Stimulated activated CD8-positive, alpha-beta memory T cell treated with anti-CD3 and anti-CD28 coated beads, Interleukin-4, amount 100 ng/mL, for 4 hours (primary cell): ENCODE data around the gene PRKN.
"Not testable (repeated sequence)": the region's sequence is repeated elsewhere in the genome, so short reads cannot be mapped to it uniquely, and the experiment has no call there.

Experiments
- DNase-seq, 2 donors: peaks; one replicate each; pipeline ENCODE4 v3.0.0-alpha.2; 2020; ENCODE audit warnings: low read depth in 2 of 2, low spot score in 1 of 2

PRKN gene

DNA sequence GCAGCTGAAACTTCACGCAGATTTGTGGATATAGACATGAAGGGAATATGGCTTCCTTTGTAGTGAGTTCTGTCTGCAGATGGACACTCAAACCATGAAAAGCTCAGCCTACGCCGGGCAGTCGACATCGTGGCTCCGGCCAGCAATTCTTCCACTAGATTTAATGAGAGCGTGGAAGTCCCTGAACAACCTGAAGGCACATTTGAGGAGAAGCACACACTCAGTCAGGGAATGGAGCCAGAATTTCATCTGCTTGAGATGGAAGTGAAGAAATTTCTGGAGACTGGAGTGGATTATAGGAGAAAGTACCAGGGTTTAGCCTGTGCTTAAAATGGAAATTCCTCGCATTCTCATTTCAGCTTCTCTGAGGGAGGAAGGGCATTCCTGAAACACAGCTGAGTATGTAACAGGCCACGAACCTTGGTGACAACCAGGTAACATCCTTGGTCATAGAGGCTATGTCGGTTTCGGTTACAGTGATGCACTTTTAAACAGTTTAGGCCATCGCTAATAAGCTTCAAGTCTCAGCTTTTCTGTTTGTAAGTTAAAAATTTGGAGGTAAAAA lies 1373.2 kb downstream of the PRKN start:
- no peak for DNase-seq

DNA sequence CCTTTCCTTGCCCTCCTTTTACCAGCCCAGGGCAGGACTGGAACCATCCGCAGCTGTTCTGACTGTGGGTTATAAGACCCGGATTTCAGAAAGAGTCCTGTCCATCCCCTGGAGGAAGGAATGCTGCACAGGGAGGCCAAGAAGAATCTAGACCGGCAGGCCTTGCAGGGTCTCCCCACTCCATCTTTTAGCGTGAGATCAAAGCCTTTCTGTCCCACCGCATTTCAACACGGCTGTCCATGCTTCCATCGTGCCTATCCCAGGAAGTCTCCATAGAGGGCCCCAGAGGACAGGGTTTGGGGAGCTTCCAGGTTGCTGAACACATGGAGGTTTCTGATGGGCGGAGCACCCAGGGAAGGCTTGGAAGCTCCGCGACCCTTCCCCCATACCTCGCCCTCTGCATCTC lies 1374.4 kb downstream of the PRKN start:
- DNase-seq = no peak

DNA sequence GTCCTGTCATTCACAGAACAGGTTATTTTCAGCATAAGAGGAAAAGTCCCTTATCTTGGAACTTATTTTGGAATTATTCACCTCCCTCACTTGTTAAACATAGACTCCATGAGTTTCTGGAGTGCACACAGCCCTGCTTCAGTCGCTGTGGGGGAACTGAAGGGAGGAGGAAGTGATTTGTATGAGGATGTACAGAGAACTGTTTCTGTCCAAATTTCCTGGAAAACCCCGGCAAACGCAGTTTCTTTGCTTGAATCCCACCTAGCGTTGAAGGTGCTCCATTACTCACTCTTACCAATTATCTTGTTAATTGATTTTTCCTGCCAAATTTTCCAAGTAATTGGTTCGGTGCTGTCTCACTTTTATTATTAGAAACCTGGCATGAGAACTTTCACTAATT lies 1375.7 kb downstream of the PRKN start:
- no peak for DNase-seq

DNA sequence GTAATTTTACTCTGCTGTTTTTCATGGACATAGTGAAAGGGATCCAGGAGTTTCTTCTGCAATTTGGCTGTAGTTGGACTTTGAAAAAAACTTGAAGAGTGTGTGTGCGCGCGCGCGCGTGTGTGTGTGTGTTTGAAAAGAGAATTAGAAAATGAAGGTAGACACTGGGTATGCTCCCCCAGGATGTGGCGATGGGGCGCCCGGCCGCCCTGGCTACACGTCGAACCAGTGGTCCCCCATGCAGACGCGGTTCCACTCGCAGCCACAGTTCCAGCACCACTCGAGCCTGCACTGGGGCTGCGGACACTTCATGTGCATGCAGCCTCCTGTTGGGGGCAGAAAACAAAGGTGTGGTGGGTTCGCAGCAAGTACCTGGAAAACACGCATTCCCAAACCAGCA lies 1377.7 kb downstream of the PRKN start:
- no peak for DNase-seq

DNA sequence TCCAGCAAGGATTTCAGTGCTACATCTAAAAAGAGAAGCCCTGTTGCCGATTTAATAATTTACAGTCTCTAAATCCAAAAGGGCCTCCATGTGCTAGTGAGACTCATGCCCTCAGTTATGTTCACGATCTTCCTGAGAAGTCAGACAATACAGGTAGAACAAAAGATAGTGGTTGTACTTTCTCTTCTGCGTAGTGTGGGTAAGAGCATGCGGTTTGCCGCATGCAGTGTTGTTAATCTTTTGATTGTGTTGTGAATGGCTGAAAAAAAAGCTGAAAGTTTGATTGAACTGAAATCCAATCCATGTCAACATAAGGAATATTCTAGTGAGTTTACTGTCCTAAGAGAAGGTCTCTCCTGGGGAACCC lies 1379.0 kb downstream of the PRKN start:
- no peak for DNase-seq

DNA sequence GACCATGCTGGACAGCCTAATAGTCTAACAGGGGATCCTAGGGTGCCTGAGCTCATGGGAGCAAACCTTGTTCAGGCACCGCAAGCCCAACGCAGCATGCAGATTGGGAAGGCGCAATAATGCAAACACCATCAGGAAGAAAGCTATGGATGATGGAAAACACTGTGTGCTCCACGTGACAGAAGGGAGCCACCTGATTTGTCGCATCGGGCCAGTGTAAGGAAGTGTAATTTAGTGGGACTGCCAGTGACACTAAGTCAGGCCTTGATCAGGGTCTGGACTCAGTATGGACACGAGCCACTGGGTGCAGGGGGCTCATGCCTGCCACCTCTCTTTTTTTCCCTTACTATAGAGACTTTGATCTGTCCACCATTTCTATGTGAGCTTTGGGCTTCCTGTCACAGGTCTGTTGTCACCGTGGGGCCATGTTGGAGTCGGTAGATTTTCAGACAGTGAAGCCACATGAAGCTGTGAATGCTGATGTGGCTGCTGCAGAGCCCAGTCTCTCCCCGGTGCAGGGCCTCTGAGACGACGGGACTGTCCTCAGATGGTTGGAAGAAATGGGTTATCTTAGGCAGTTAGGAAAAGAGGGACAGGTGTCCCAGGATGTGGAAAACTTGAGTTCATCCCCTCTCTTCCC lies 1379.5 kb downstream of the PRKN start:
- DNase-seq = no peak

DNA sequence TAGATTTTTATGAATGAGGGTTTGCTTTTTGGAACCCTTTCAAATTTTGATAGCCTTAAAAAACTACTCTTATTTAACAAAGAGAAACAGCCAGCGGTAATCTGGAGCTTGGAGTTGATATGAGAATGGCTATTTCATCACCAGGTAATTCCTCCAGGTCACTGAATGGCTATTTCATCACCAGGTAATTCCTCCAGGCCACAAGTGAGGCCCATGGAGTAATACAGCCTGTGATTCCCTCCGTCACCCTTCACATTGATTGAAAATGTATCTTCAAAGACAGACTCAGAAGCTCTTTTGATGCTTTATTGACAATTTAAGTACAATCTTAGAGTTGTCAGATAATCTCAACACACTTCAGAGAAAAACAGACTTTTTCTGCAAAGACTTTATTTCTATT lies 1380.4 kb downstream of the PRKN start:
- DNase-seq = no peak

DNA sequence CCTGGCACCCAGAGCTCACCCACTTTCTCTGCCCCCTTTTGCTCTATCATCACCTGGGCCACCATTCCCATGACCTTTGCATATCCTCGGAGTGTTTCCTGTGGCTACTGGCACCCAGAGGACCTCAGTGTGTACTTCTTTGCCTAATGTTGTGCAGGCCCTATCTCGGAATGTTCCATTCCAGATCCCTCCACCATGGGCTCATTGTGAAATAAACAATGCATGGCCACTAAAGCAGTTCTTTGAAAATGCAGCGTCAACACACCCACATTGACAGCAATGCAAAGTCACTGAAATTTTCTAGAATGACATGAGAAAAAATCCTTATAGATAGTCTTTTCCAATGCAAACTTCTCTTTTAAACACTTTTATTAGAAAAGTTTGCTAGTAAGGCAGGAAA lies 1380.8 kb downstream of the PRKN start:
- DNase-seq = no peak

DNA sequence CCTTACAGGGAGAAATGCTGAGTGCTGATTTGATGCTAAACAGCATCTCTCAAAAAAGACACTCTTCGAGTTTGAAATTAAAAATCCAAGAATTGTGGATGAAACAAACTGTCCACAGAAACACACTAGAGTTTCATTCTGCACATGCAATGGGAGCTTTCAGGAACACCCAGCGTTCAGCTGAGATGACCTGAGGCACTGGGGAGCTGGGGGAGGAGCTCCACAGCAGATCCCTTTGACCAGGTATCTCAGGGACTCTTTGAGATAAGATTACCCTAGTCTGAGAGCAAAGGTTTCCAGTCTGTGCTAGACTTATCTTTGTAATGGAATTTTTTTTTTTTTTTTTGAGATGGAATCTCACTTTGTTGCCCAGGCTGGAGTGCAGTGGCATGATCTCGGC lies 1382.9 kb downstream of the PRKN start:
- no peak for DNase-seq

DNA sequence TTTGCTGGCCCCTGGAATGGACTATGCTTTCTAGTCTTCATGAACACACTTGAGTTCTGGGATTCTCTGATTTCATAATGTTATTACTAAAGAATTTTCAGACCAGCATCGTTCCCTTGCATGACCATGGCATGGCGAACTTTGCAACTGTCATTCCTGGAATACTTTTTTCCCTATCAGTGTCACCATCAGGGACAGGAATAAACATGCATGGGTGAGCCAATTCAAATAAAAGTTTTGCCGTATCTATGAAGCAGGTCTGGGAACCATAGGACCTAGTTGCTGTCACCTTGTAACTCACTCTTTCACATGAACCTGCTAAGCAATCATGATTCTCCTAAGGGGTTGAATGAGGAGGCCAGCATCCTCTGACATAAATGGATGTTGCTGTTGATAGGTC lies 1385.5 kb downstream of the PRKN start:
- no peak for DNase-seq

DNA sequence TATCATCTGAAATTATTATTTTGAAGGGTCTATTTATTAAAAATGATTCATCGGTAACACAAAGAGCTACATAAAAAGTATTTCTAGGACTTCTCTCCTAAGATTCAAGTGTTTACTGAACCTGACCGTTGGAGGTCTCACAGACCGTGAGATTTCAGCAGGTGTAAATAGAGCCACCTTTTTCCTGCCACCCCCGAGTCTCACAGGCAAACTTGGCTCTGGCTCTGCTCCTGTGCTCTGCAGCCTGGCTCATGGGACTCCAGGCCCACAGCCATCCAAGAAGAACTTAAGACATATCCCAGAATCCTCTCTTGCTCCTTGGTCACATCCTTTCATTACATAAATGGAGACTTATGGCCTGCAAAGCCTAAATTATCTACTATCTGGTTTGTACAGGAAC lies 1385.9 kb downstream of the PRKN start:
- no peak for DNase-seq

DNA sequence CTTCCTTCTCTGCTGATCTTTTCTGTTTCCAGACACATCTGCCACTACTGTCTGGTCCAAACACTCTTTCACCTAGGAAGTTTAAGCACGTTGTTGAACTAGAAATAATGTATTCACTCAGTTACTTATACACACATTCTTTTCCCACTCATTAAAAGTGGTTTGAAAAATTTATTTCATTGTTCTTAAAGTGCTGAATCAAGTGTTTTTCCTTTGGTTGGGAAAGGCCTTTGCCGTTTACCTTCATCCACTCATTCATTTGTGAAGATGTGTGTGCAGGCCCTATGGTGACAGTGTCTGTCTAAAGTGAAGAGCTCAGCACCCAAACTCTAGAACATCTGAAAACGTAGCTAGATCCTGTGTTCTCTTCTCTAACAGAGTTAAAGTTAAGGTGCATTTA lies 1389.6 kb downstream of the PRKN start:
- DNase-seq = no peak

DNA sequence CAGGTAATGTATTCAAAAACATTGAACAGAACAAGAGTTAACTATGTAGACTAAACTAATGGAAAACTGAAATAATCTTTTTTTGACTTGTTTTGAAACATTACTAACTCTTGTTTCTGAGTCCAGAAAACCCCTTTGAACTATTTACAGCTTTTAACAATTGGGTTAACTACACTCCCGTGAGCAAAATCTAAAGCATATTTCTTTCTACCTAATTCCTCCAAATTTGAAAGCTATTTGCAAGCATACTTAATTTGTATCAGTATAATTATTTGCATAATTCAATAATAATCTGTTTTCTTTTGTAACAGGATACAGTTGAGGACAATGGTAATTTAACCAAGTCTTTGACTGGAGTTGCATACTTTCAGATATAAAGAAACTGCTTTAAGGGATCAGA lies 1391.1 kb downstream of the PRKN start:
- no peak for DNase-seq

DNA sequence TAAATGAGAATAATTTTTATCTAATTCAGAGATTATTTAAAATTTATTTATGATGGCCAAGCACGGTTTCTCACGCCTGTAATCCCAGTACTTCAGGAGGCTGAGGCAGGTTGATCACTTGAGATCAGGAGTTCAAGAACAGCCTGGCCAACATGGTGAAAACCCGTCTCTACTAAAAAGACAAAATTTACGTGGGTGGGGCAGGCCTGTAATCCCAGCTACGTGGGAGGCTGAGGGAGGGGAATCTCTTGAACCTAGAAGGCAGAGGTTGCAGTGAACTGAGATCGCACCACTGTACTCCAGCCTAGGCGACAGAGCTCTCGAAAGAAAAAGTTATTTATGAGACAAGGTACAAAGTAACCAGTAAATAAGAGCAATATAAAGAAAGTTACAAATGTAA lies 1394.2 kb downstream of the PRKN start:
- no peak for DNase-seq

DNA sequence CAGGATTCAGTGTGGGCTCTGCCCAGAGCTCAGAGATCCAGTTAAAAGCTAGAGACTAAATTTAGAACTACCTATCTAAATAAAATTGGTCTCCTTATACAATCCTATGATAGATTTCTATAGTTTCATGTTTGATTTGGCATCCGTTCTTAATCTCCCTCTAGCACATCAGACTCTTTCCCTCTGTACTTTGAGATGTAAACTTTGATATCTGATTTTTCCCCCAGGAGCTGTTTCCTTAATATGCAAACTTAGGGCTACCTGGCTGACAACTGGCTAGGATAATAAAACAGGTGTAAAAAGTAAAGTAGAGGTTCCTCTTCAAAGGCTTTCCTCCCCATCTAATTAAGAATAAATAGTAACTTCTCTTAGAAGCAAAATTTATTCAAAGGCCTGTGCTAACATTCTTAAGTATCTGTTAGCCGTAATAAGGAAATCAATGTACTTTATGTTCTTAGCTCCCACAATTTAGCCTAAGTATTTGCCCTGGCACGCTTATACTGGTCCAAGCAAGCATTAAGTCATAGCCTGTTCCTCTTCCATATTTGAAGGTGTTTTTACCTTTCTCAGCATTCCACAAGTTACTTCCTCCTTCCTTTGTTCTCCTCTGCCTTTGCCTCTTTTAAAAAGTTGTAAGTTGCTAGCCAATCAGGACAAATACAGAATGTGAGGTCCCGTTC lies 1396.0 kb downstream of the PRKN start:
- not testable (repeated sequence) for DNase-seq

DNA sequence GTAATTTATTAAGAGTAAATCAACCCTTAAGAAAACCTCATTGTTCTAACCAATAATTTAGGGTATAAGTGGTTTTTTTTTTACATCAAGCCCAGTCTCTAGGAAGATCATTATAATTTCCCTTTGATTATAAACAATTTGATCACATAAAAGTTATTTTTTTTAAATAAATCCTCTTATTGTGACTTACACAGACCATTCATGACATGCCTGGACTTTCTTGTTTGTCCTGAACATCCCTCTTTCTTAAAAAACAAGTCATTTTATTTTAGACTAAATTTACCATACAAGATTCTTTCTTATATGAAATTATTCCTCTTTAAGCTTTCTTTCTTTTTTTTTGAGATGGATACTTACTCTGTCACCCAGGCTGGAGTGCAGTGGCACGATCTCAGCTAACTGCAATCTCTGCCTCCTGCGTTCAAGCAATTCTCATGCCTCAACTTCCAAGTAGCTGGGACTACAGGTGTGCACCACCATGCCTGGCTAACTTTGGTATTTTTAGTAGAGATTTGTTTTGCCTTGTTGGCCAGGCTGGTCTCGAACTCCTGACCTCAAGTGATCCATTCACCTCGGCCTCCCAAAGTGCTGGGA lies 1400.1 kb downstream of the PRKN start:
- no peak for DNase-seq

DNA sequence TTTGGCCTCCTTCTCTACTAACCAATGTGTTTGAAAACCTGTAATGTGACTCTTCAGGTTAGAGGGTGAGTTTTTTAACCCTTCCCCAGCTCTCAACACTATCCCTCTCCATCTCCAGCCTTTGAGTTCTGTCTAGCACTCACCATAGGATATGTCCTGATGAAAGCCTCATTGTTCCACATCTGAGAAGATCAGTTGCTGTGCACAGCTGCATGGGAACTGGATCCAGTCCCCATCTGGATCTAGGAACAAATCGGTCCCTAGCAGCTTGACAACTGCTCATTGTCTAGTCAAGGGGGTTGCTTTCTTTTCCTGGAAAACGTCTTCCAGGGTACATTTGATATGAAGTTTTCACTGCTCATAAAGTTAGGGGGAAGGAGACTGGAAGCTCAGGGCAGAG lies 1408.3 kb downstream of the PRKN start:
- no peak for DNase-seq

DNA sequence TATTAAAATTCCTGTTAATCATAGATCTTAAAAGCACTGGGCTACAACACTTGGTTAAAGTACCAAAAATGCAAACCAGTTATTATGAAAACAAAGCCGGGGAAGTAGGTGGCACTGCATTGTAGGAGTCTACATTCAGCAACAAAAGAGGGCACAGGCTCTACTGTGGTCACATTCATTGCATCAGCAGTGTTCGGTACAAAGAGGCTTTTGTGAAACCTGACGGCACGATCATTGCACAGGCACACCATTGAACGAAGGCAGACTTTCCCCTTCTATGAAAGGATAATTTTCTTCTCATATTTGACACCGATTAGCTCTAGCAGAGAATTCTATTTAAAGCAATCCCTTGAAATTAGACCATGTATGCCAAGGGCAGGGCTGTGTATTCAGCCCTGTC lies 1409.1 kb downstream of the PRKN start:
- no peak for DNase-seq

DNA sequence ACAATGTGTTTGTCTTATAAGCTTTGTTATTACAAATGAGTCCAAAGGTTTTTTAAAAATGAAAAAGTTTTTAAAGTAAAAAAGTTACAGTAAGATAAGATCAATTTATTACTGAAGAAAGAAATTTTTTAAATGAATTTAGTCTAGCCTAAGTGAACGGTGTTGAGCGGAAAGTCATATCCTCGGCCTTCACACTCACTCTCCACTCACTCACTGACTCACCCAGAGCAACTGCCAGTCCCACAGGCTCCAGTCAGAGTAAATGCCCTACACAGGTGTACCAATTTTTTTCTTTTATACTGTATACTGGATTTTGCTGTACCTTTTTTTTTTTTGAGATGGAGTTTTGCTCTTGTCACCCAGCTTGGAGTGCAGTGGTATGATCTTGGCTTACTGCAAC lies 1411.0 kb downstream of the PRKN start:
- no peak for DNase-seq

DNA sequence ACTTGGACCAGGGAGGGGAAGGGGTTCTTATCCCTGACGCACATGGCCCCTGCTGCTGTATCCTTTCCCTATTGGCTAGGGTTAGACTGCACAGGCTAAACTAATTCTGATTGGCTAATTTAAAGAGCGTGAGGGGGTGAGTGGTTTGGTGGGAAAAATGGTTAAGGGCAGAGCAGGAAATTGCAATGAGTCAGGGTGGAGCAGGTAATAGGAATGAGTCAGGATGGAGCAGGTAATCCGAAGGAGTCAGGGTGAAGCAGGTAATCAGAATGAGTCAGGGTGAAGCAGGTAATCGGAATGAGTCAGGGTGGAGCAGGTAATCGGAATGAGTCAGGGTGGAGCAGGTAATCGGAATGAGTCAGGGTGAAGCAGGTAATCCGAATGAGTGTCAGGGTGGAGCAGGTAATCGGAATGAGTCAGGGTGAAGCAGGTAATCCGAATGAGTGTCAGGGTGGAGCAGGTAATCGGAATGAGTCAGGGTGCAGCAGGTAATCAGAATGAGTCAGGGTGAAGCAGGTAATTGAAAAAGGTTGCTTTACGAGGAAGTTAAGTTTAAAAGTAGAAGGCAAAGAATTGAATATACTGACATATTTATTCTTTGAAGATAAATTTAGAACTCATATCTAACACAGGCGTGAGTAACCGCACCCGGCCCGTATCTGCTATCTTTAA lies 1412.2 kb downstream of the PRKN start:
- not testable (repeated sequence) for DNase-seq

DNA sequence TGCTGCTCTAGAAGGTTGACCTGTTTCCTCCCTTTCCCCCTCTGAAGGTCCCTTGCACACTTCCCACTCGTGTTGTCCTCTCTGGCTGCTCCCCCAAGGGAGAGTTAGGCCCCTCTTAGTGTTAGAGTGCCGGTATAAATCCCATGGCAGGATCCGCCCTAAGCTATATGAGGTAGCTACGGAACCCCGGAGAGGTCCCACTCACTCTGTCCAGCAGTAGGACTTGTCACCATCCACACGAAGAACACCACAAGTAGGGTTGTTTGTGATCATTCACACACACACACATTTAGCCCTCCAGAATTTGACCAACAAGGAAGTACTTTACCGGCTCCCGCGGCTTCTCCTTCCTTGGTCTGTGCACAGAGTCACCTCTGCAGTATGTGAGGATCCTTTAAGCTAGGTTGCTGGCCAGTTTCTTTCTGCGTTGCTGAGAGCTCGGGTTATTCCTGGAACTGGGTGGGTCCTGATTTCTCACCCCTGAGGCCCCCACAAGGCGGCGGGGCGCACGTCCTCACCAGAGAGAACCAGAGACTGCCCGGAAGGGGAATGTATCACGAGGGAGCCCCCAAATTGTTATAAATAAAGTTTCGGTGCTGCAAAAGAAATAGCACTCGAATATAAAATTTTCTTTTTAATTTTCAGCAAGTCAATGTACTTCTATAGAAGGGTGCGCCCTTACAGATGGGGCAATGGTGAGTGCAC lies 1412.9 kb downstream of the PRKN start:
- DNase-seq = not testable (repeated sequence)
